GM15510 (cell line): ENCODE measurements around the gene CLIC1.

Experiments used
- POLR2A ChIP-seq: IDR thresholded peaks from 3 replicates; pipeline ENCODE4 v1.6.1; 2011; ENCODE audit warnings: borderline replicate concordance; ENCODE audit not compliant: insufficient read length; ENCODE audit errors: extremely low read depth

CLIC1 gene

GRCh38 chr6:31736021-31736767 is at the start of gene CLIC1:
Gene CLIC1 (minus strand): TSS chr6:31736530. CDS start chr6:31736300, 230 bp downstream.
- TF ChIP-seq POLR2A: peak; percentile 88

GRCh38 chr6:31785475-31785874 is 49.1 kb upstream of the CLIC1 start:
- no peak for TF ChIP-seq POLR2A

- TF ChIP-seq POLR2A: no peak
Observed at GRCh38 chr6:31784098-31784925, 48.0 kb upstream of the CLIC1 start.

- no peak for TF ChIP-seq POLR2A
Observed at GRCh38 chr6:31782126-31782855, 46.0 kb upstream of the CLIC1 start.

- no peak for TF ChIP-seq POLR2A
Observed at GRCh38 chr6:31781244-31782125, 45.2 kb upstream of the CLIC1 start.

GRCh38 chr6:31780507-31781243 is 44.3 kb upstream of the CLIC1 start:
- no peak for TF ChIP-seq POLR2A

GRCh38 chr6:31779908-31780307 is 43.6 kb upstream of the CLIC1 start:
- TF ChIP-seq POLR2A: no peak

GRCh38 chr6:31778999-31779885 is 42.9 kb upstream of the CLIC1 start:
- no peak for TF ChIP-seq POLR2A

GRCh38 chr6:31778193-31778592 is 41.9 kb upstream of the CLIC1 start:
- TF ChIP-seq POLR2A: no peak

- TF ChIP-seq POLR2A: no peak
Observed at GRCh38 chr6:31777667-31778050, 41.3 kb upstream of the CLIC1 start.

GRCh38 chr6:31776989-31777666 is 40.8 kb upstream of the CLIC1 start, which contains the start of gene VWA7:
Gene VWA7 (minus strand): TSS chr6:31777328. CDS start chr6:31776779, 549 bp downstream.
- no peak for TF ChIP-seq POLR2A

- no peak for TF ChIP-seq POLR2A
Observed at GRCh38 chr6:31776485-31776988, 40.2 kb upstream of the CLIC1 start.
